ENCODE data around the gene SEMA3E.
"Not testable (repeated sequence)": the region's sequence is repeated elsewhere in the genome, so short reads cannot be mapped to it uniquely, and the experiment has no call there.

Gene SEMA3E

DNA sequence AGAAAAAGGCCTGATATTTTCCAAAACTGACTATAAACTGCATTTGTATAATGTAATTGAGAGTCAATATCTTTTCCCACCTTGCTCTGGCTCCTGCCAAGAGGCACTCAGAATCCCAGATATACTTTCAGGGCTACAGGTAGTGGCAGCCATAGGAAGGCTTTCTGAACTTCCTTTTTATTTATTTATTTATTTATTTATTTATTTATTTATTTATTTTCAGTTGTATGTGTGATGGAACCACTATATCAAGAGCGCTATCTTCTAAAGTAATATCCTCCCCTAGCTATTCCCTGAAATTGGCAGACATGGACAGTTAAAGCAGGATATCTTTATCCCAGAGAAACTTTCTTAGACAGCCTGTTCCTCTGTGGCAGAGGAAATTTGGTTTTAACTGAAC lies 86.7 kb downstream of the SEMA3E start:
- no peak for DNase-seq (ENCODE audit: low read depth in 2 of 3, low spot score in 2 of 3)

DNA sequence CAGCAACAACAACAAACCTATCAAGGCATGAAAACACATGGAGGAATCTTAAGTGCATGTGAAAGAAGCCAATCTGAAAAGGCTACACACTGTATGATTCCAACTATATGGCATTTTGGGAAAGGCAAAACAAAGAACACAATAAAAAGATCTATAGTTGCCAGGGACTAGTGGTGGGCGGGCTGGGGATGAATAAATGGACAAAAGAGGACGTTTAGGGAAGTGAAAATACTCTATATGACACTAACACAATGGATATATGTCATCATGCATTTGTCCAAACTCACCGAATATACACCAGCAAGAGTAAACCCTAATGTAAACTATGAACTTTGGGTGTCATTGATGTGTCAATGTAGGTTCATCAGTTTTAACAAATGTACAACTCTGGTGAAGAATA lies 89.1 kb downstream of the SEMA3E start:
- no peak for DNase-seq (ENCODE audit: low read depth in 2 of 3, low spot score in 2 of 3)

DNA sequence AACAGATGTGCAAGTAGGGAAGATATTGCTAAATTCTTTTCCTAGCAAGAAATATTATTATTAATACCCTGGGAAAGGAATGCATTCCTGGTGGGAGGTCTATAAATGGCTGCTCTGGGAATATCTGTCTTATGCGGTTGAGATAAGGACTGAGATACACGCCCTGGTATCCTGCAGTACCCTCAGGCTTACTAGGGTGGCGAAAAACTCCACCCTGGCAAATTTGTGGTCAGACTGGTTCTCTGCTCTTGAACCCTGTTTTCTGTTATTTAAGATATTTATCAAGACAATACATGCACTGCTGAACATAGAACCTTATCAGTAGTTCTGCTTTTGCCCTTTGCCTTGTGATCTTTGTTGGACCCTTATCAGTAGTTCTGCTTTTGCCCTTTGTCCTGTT lies 96.4 kb downstream of the SEMA3E start:
- DNase-seq (ENCODE audit: low read depth in 2 of 3, low spot score in 2 of 3), result not testable (repeated sequence)

DNA sequence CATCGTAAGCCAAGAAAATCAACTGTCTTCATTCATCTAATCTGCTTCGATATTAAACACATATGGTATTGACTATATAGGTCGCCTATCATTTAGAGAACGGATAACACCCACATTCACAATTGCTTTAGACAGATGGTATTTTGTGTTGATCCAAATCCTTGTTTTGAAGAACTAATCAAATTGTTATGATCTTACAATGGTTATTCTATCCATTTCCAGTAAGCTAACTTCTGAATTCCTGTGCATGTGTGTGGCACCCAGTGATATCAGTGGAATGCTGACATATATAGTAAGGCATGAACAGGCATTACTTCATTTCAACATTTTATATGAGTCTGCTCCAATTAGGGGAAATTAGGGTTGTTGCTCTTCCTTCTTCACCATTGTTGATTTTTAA lies 98.8 kb downstream of the SEMA3E start:
- DNase-seq (ENCODE audit: low read depth in 2 of 3, low spot score in 2 of 3), result no peak

DNA sequence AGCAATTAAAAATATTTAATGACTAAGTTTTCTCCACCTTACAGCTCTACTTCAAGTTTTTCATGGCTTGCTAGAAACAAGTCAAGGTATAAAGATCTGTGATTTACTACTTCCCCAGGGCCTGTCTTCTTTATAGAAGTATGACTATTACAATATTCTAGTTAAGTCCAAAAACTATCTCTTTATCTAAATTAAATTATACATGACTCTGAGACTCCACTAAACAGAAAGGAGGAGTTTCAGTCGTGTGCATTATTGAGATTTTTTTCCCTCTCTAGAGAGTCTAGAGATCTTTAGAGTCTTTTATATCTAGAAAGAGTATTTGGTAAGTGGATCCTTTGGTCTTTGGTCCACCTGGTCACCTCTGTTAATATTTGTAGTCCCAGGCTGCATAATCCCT lies 100.7 kb downstream of the SEMA3E start:
- no peak for DNase-seq (ENCODE audit: low read depth in 2 of 3, low spot score in 2 of 3)

DNA sequence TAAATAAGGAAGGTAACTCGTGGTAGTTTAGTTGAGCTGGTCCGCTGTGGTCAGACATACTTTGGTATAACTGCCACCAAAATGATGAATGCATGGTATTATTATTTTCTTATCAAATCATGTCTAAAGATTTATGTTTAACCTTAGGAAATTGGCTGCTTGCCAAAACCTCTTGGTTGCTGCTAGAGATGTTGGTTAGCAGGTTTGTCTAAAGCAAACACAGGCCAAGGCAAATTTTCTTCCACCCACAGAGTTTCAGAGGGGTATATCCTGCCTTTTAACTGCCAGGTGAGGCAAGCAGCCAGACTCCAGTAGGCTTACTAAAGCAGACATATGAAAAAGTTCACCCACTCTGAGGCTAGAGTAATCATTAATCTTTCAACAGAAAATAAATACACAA lies 101.4 kb downstream of the SEMA3E start:
- DNase-seq (ENCODE audit: low read depth in 2 of 3, low spot score in 2 of 3), result no peak

DNA sequence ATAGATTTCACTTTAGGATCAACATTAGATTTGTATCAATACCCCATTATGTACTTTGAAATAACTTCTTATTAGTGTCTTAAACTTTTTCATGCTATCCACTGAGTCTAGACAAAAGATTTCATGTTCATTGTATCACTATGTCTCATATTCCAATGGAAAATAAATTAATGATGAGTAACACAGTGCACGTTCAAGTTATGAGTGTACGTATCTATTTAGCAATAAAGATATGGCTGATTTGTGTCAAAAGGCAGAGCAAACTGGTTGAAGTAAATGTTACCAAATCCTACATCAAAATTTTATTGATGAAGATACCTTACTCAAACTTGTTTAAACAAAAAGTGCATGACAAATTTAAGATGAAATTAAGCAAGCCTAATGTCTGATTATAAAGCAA lies 102.4 kb downstream of the SEMA3E start:
- no peak for DNase-seq (ENCODE audit: low read depth in 2 of 3, low spot score in 2 of 3)

DNA sequence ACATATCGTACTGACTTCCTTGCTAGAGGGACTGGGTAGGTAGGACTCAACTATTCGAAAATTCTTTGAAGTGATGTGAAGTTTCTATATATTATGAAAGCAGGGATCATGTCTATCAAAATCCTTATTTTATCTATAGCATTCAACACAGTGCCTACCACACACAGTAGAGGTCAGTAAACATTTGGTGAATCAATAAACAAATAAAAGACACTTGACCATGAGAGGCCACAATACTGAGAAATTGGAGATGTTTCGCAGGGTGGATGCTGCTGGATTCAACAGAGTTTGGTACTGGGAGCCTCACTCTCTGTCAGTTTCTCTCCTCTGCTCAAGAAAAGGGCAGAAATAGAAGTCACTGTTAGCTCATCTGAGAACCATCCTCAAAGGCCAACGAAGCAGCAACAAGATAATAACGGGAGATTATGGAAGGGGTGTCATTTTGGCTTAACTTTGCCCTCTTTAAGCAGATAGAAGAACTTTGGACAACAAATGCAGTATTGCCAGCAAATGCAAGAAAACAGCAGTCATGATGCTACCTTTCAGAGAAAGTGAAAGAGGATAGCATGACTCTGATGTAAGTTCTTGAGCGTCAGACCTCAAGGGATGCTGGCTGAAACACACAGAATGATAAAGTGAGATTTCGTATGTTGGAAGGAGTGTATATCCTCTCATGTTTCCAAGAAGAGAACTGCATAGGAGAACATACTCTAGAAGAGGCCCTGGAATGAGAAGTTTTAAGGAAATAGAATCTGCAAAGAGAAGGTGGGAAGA lies 107.6 kb downstream of the SEMA3E start:
- DNase-seq (ENCODE audit: low read depth in 2 of 3, low spot score in 2 of 3), result no peak

DNA sequence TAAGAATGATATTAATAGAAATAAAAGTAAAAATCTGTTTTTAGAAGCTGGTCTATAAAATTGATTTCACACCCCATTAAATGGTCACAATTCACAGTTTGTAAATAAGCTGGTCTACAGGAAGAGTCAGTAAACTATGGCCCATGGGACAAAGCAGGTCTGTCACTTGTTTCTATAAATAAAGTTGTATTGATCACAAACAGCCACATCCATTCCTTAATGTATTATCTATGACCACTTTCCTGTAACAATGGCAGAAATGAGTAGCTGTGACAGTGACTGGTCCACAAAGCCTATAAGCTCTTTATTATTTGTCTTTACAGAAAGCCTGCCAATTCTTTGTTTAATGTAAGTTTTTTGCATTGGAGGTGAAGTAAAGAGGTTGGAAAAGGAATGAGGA lies 114.5 kb downstream of the SEMA3E start:
- no peak for DNase-seq (ENCODE audit: low read depth in 2 of 3, low spot score in 2 of 3)

DNA sequence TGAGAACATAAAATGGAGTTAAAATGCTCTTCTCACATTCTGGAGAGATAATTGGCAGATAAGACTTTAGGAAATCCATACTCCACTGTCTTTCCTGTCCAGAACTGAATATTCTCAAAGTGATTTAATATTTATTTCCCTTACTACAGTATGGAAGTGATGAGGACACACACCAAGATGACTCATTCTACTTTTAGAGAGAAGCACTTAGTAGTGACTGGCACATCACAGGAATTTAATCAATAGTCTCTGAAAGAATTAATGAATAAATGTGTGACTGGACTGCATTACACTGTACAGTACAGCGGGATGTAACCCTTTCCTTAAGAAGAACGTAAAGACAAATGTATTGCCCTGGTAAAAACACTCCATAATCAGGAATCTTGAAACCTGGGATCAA lies 116.7 kb downstream of the SEMA3E start:
- no peak for DNase-seq (ENCODE audit: low read depth in 2 of 3, low spot score in 2 of 3)

DNA sequence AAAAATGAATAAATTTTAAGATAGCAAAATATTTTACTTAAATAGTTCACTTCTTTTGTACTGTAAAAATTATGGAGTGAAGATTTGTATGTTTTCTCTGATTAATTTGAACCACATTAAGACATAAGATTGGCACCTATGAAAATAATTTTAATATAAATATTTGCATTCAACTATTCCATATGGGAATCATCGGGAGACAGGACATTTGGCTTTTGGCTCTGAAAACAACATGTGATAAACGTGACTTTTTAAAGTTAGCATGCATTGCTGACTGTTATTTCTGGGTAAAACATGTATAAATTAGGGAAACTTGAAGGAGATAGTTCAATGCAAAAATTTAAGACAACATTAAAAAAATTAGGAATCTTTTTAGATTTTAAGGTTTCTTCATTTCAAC lies 117.2 kb downstream of the SEMA3E start:
- DNase-seq (ENCODE audit: low read depth in 2 of 3, low spot score in 2 of 3), result no peak

DNA sequence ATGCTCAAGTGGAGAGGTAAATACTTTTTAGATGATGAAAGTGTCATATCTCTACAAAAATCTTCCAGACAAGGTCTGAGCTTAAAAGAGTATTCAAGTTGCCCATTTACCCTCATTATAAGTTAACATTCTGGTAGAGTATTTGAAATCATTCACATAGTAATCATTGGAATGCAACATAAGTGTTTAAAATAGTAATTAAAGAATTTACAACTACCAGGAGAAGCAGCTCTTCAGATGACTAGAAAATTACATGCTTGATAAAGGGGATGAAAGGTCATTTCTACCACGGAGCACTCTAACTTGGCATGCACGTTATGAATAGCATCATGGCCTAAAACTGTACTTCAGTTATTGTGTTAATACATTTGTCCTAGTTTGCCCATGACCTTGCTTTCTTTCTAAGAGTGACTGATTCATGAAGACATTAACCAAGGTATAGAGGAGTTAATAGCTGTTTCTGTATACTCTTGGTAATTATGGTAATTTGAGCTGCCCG lies 120.0 kb downstream of the SEMA3E start:
- no peak for DNase-seq (ENCODE audit: low read depth in 2 of 3, low spot score in 2 of 3)

DNA sequence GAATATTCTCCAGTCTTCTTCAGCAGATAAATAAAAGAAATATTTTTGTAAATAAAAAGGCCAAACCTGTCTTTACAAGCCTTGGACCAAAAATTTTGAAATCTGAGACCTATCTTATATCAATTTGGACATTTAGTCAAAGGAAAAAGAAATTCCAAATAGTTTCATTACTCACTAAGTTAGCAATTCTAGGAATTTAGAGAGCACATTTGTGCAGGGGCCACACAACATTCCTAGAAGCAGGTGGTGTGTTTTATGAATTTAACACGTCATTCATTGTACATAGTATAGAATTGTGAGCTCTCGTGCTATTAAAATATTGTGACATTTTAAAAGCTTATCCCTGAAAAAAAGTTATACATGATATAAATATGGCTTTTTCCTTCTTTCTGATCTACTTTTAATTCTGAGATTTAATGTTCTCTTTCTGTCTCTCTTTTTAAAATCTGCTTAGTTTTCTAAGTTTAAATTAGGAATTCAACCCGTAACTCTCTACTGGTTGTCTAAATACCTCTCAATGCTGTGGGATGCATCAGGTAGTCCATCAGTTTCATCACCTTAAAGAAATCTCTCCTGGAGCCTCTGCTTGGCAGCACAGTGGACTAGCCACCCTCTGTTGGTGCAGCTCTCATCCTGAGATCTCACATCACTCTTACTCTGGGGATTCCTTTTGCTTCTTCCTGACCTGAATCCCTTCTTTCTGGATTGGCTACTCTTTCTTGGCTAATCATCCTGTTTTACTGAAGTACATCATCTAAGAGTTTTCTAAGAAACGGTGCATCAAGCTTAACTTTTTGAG lies 124.5 kb downstream of the SEMA3E start:
- DNase-seq (ENCODE audit: low read depth in 2 of 3, low spot score in 2 of 3), result no peak

DNA sequence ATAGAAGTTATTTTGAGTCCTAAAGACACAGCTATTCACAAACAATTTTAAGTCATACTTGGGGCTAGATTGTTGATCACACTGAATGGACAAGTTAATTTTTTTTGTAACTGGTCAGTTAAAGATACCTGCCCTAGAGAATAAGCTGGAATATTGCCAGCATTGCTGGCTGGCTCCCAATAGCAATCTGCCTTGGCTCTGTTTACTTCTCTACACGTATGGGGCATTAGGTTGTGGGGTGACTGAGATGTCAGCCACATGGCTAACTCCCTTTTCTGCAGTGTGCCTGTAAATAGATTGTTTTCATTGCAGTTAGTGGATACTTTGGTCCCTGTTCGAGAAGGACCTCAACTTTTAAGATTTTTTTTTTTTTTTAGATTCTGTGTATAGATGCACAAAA lies 128.2 kb downstream of the SEMA3E start:
- no peak for DNase-seq (ENCODE audit: low read depth in 2 of 3, low spot score in 2 of 3)

DNA sequence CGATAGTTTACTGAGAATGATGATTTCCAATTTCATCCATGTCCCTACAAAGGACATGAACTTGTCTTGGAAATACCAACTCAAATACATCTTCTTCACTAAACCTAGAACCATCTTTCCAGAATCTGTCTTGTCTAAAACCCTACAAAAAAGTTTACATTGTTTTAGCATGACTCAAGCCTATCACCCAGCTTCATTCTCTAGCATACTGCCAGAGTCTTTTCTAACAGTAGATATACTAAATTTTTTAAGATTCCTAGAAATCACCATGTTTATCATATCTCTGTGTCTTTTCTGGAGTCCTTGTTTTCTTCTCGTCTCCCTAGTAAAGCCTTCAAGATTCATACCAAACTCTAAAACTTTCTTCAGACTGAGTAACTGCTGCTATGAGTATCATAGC lies 129.7 kb downstream of the SEMA3E start:
- no peak for DNase-seq (ENCODE audit: low read depth in 2 of 3, low spot score in 2 of 3)

DNA sequence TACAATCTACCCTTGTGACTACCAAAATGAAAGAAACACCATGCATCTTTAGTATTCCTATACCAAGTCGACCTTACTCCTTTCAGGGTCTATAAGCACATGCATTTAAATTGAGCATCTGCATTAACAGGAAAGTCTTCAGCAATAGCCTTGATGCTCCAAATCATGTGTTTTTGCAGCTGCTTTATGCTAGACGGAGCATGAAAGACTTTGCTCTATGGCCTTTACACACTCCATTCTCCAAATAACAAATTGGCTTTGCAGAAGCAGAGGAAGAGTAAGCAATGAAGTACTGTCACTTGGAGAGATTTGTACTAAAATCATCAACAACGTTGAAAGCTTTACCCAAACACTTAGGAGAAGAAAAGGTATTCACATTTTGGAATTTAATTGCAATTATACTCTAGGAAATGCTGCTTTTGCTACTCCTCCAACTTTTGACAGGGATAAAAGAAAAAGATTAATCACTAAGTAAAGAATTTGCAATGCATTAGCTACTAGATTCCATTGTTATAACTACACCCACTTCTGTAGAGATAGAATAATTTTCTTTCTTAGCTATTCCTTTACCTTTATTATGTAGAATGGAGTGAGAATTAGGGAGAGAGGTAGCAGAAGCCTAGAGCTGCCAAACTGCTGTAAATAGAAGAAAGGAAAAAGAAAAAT lies 131.8 kb downstream of the SEMA3E start:
- no peak for DNase-seq (ENCODE audit: low read depth in 2 of 3, low spot score in 2 of 3)

DNA sequence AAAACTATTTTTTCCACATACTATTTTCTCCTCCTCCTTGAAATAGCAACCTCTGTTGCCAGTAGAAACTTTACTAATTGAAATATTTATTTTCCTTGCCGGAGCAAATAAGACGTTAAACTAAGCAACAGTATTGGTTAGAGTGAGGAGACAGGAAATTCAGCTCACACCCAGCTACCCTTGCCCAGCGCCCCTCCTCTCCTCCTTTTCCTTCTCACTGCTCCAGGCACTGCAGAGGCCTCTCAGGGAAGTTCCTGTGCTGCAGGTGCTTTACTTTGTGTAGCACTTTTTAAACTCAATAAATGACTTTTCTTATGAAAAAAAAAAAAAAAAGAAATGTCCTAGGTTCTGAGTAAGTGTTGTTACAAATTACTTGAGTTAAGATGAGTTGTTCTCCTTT lies 134.0 kb downstream of the SEMA3E start:
- no peak for DNase-seq (ENCODE audit: low read depth in 2 of 3, low spot score in 2 of 3)

DNA sequence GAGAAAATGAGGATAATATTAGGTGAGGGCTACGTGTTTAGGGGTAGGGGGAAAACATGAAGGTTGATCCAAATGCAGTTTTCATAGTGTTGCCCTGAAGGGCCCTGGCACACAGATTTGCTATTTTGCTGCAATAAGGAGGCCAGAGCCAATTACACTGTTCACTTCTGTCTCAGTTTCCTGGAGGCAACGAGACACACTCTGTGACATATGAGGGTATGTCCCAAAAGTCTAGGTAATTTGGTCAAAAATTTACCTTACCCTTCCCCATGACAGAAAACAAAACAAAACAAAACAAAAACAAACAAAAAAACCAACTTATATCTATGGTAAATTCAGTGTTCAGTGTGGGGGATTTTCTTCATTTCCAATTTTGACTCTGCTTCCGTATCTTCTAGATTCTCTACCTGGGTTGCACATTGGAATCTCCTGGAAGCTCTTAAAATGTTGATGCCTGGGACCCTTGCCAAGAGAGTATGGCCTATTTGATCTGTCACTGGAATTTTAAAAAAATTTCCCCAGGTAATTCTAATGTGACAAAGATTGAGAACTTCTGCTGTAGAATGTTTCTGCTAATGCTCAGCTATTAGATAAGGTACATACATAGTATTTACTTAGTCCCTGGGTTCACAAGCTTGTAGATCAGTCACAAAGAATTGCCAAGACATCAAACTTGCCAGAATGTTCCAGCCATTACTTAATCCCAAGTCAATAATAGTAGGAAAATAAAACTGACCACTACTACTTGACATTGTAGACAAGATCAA lies 139.5 kb downstream of the SEMA3E start:
- no peak for DNase-seq (ENCODE audit: low read depth in 2 of 3, low spot score in 2 of 3)

DNA sequence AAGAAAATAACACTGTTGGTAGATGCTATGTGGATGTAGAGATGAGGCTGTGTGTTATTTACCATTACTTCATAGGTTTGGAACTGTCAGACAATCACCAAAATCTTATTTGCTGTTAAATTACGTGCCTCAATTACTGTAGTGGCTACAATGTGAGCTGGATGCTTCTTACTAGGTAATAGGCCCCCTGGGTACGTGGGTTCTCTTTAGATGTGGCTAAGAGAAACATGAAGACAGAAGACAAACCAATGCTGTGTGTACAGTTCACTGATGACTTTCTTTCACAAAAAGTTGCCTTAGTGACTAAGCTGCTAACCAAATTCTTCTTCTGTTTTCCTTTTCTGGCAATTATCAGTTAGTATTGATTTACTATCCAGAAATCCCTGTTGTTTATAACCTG lies 144.6 kb downstream of the SEMA3E start:
- no peak for DNase-seq (ENCODE audit: low read depth in 2 of 3, low spot score in 2 of 3)

DNA sequence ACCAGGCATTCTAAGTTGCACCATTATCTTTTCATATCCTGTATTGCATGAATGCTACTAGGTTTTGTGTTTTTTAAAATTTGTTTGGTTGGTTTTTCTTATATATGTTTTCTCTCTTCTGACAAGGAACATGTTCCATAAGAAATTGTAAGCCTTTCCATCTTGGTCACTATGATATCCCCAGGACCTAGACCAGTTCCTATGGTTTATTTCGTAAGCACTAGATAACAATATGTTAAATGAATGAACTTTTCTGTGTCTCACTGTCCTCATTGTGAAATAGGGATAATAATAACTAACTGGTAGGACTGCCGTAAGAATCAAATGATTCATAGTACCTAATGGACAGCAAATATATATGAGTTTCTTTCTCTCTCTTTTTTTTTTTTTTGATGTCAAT lies 146.3 kb downstream of the SEMA3E start:
- no peak for DNase-seq (ENCODE audit: low read depth in 2 of 3, low spot score in 2 of 3)

DNA sequence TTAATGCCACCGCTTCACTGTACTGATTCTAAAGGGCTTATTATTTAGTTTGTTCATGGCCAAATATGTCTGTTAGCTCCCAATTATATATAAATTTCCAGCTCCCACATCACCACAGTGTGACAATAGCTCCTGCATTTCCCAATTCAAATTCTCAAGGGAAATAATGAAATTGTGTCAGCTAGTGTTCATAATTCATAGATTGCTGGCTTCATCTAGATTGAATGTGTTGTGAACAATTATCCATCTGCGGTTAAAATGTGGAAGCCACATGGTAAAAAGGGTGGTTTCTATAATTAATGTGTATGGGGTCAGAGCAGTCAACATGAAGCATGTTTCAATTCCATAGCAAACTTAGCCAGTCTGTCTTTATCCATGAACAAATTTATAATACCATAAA lies 154.3 kb downstream of the SEMA3E start:
- DNase-seq (ENCODE audit: low read depth in 2 of 3, low spot score in 2 of 3), result no peak

All from activated CD8-positive, alpha-beta memory T cell treated with anti-CD3 and anti-CD28 coated beads for 48 hours (primary cell).